Measurements from ENCODE around the gene RERGL. TPM values are rescaled to one million over a fixed set of nuclear protein-coding genes. Genes with fewer than 3 reads are reported as not detected.
"Not testable (repeated sequence)": the region's sequence is repeated elsewhere in the genome, so short reads cannot be mapped to it uniquely, and the experiment has no call there.

RERGL gene
- not detected for polyA plus RNA-seq (2012; ENCODE audit: insufficient read depth, insufficient read length)

GRCh38 chr12:18090093-18090492, at the start of gene RERGL:
Gene RERGL (minus strand): TSS chr12:18090193. CDS start chr12:18090140, 53 bp downstream.
- H3K4me3 ChIP-seq (ENCODE audit: low read length) = no peak within 1 kb of the TSS
- no peak for DNase-seq (ENCODE audit: low read depth, low spot score)

DNA sequence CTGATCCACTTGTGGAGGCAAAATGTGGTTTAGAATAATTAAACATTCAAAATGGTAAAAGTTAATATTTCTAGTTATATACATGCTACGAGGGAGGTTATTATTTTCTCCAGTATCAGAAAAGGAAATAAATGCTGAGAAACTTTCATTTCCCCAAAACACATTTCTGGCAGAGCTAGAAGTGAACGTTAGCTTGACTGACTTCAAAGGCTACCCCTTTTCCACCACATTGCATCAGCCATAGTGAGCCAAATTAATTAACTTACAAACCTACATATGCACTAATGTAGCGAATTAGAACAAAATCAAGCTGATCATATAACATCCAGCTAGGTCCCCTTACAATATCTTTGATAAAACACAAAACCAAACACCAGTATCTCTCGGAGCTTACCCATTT, 49.3 kb upstream of the RERGL start:
- no peak for DNase-seq (ENCODE audit: low read depth, low spot score)
- H3K4me3 ChIP-seq (ENCODE audit: low read length) = no peak overlapping the region

- no peak overlapping the region for H3K4me3 ChIP-seq (ENCODE audit: low read length)
- no peak for DNase-seq (ENCODE audit: low read depth, low spot score)
These were observed 45.5 kb upstream of the RERGL start for GRCh38 chr12:18135509-18135908.

DNA sequence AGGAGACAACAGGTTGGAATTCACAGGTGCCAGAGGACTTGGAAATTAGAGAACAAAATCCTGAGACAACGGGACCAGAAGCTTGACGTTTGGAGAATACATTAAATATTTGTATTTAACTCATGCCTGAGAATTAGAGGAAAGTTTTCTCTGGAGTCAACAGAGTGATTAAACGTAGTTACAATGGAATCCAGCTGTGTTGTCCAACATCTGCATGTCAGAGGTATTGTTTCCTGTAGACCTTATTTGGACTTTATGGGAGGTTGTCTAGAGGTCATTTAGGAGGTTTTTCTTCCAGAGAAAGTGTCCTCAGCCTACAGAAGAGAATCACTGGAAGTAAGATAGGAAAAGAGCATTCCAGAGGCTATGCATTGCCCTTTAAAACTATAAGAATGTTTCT, 45.1 kb upstream of the RERGL start:
- no peak for DNase-seq (ENCODE audit: low read depth, low spot score)
- no peak overlapping the region for H3K4me3 ChIP-seq (ENCODE audit: low read length)

- no peak for DNase-seq (ENCODE audit: low read depth, low spot score)
These were observed 40.9 kb upstream of the RERGL start for GRCh38 chr12:18130851-18131250.

GRCh38 chr12:18123707-18124106, 33.7 kb upstream of the RERGL start:
- DNase-seq (ENCODE audit: low read depth, low spot score) = no peak

More at GRCh38 chr12:18130851-18131250, 40.9 kb upstream of the RERGL start:
- H3K4me3 ChIP-seq (ENCODE audit: low read length) = no peak overlapping the region

GRCh38 chr12:18120899-18121298, 30.9 kb upstream of the RERGL start:
- no peak overlapping the region for H3K4me3 ChIP-seq (ENCODE audit: low read length)
- no peak for DNase-seq (ENCODE audit: low read depth, low spot score)

More at GRCh38 chr12:18123707-18124106, 33.7 kb upstream of the RERGL start:
- no peak overlapping the region for H3K4me3 ChIP-seq (ENCODE audit: low read length)

- no peak for DNase-seq (ENCODE audit: low read depth, low spot score)
- no peak overlapping the region for H3K4me3 ChIP-seq (ENCODE audit: low read length)
These were observed 18.6 kb upstream of the RERGL start for GRCh38 chr12:18108611-18109010.

GRCh38 chr12:18103624-18104023, 13.6 kb upstream of the RERGL start:
- no peak overlapping the region for H3K4me3 ChIP-seq (ENCODE audit: low read length)
- DNase-seq (ENCODE audit: low read depth, low spot score) = no peak

GRCh38 chr12:18101043-18101442, 11.1 kb upstream of the RERGL start:
- DNase-seq (ENCODE audit: low read depth, low spot score) = peak; percentile 24
- H3K4me3 ChIP-seq (ENCODE audit: low read length) = no peak overlapping the region

DNA sequence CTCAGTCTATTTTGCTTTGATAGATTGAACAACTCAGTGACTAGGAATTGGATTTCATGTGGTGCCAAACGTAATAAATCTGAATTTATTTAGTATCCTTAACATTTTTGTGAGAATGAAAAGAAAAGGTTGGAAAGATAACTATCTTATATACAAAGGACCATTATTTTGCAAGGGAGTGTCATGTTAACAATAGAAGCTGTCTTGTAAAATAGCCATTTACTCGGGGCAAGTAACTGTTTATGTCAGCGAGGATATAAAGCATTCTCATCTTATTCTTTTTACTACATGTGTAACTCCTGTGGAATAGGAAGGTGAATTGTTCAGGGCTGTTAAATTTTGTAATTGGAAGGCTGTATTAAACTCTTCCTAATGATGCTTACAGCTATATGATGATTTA, 5.9 kb downstream of the RERGL start:
- no peak overlapping the region for H3K4me3 ChIP-seq (ENCODE audit: low read length)
- DNase-seq (ENCODE audit: low read depth, low spot score) = no peak

- DNase-seq (ENCODE audit: low read depth, low spot score) = no peak
- no peak overlapping the region for H3K4me3 ChIP-seq (ENCODE audit: low read length)
These were observed 10.3 kb downstream of the RERGL start for GRCh38 chr12:18079541-18080246.

- DNase-seq (ENCODE audit: low read depth, low spot score) = no peak
- no peak overlapping the region for H3K4me3 ChIP-seq (ENCODE audit: low read length)
These were observed 16.0 kb downstream of the RERGL start for GRCh38 chr12:18074001-18074400.

DNA sequence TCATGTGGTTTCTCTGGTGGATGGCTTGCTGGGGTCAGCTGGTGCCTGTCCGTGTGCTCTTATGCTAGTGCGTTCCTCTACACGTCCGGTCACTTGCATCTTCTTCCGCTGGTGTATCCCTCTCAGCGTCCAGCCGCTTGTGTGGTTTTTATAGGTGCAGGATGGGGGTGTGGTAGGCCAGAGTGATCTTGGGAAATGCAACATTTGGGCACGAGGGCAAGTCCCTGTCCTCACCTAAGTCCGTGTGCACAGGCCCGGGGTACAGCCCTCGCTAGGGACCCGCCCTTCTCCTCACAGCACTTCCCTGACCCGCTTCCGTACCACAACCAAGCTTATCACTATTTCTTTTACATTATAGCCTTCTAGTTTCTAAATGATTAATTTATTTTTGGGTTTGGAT, 17.3 kb downstream of the RERGL start:
- DNase-seq (ENCODE audit: low read depth, low spot score) = no peak
- H3K4me3 ChIP-seq (ENCODE audit: low read length) = no peak overlapping the region

DNA sequence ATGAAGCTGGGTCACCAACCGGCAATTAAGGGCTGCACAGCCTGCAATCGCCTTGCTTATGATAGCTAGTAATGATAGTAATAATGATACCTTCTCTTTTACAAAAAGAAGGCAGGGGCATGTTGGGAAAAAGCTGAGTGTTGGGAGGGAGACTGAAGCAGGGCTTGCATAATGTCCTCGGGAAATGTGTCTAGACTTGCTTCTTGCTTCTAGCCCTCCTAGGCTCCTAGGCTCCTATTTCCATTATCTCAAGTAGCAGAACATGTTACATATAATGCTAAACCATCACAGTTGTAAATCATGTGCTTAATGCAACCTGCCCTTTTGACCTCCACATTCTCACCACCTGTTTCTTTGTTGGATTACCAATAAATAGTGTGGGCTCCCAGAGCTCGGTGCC, 18.7 kb downstream of the RERGL start:
- H3K4me3 ChIP-seq (ENCODE audit: low read length) = no peak overlapping the region
- DNase-seq (ENCODE audit: low read depth, low spot score) = no peak

- no peak for DNase-seq (ENCODE audit: low read depth, low spot score)
- H3K4me3 ChIP-seq (ENCODE audit: low read length) = no peak overlapping the region
These were observed 21.6 kb downstream of the RERGL start for GRCh38 chr12:18068355-18068754.

- no peak for DNase-seq (ENCODE audit: low read depth, low spot score)
- H3K4me3 ChIP-seq (ENCODE audit: low read length) = no peak overlapping the region
These were observed 23.3 kb downstream of the RERGL start for GRCh38 chr12:18066666-18067065.

- H3K4me3 ChIP-seq (ENCODE audit: low read length); DNase-seq (ENCODE audit: low read depth, low spot score): not testable (repeated sequence)
These were observed 27.1 kb downstream of the RERGL start for GRCh38 chr12:18062867-18063266.

DNA sequence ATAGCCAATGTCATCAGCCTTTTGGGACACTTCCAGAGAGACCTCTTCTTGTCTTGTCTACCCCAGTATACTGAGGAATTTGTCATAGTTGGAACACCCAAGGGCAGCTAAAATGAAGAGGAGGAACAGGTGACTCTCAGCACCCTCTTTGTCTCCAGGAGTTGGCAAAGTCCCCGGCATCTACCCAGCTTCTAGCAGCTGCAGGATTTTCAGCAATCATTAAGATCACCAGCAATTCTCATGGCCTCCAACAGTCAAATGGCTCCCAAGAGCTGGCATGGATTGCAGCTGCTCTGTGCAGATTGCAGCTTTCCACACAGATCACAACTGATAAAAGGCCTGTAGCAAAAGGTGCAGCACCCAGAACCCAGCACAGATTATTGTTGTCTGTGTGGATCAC, 32.9 kb downstream of the RERGL start:
- no peak for DNase-seq (ENCODE audit: low read depth, low spot score)

DNA sequence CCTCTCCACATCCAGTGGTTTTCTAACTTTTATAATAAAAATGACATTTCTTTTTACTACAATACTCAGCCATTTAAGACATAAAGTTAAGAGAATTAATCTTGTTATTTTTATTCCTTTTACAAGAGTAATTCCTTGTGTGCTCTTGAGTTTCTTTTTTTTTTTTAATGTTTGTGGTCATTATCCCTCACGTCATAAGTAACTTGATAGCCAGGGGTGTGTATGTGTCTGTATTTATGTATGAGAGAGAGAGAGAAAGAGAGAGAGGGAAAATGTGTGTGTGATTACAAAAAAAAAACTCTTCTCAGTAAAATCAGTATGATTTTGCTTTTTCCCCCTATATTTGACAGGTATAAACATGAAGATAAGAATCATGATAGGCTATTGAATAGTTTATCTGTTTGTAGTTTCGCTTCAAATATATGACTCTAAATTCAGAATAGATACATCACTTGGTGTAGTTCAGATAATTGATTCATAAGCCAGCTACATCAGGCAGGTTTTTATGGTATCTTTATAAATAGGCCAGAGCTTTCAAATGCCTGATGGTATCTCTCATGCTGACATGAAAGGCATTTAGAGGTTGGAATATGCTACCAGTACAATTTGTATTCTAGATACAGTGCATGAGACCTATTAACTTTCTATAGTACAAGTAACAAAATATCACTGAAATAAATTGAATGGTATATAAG, 34.9 kb downstream of the RERGL start:
- no peak overlapping the region for H3K4me3 ChIP-seq (ENCODE audit: low read length)
- no peak for DNase-seq (ENCODE audit: low read depth, low spot score)

More for the DNA sequence above, 32.9 kb downstream of the RERGL start:
- H3K4me3 ChIP-seq (ENCODE audit: low read length) = no peak overlapping the region

Measured in Jurkat, Clone E6-1 (cell line).